ENCODE measurements around the gene MED12L.

MED12L gene

DNA sequence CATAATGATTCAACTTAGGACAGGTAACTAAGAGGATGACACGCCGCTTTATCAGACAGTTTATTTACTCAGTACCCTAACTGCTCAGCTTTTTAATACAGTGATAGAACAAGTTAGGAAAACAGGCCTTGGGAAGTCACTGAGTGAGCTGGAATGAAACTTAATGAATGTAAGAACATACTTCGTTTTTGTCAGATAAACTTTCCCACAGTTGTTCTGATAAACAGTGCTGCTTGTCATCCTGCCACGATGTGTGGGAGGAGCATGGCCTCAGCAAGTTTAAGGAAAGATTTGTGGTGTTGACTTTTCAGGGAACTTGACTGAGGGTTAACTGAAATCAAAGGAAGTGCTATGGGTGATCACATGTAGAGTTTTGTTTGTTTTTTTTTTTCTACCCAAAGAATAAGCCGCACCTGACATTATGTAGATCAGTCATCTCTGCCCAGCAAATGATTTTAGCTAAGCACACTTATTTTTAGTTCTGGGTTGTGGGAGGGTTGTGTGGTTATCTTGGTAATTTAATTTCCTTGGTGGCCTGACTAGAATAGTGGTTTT is 198.5 kb downstream of the MED12L start:
- no peak for TF ChIP-seq CTCF (IDR thresholded peaks at IDR 0.05; ENCODE audit: low read depth, low read length)
- no peak overlapping the region for H3K4me3 ChIP-seq (ENCODE audit: low read depth, low read length)

GRCh38 chr3:151285940-151286339 is 200.5 kb downstream of the MED12L start:
- TF ChIP-seq CTCF (IDR thresholded peaks at IDR 0.05; ENCODE audit: low read depth, low read length): no peak
- no peak overlapping the region for H3K4me3 ChIP-seq (ENCODE audit: low read depth, low read length)

DNA sequence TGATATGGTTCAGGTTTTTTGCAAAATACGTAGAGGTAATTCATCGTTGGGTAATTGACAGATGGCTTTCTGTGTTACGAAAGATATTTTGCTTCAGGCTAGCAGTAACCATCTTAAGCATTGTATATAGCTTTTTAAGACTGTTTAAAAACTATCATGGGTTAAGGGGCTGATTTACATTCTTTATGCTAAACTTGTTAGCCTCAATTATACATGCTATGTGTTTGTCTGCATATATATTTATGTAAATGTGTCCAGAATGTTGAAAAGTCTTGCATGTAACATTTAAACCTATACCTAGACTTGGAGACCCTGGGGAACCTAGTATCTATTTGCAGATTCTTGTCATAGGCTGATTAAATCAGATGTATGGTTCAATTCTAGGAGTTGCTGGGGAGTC is 204.0 kb downstream of the MED12L start:
- no peak for TF ChIP-seq CTCF (IDR thresholded peaks at IDR 0.05; ENCODE audit: low read depth, low read length)
- H3K4me3 ChIP-seq (ENCODE audit: low read depth, low read length): no peak overlapping the region

GRCh38 chr3:151290673-151291072 is 205.2 kb downstream of the MED12L start:
- no peak; the same call in 1 of the 2 replicates for TF ChIP-seq CTCF (IDR thresholded peaks at IDR 0.05; ENCODE audit: low read depth, low read length)

GRCh38 chr3:151293127-151293526 is 207.7 kb downstream of the MED12L start:
- H3K4me3 ChIP-seq (ENCODE audit: low read depth, low read length): no peak overlapping the region
- no peak for TF ChIP-seq CTCF (IDR thresholded peaks at IDR 0.05; ENCODE audit: low read depth, low read length)

More at GRCh38 chr3:151290673-151291072, 205.2 kb downstream of the MED12L start:
- no peak overlapping the region for H3K4me3 ChIP-seq (ENCODE audit: low read depth, low read length)

GRCh38 chr3:151296226-151296625 is 210.8 kb downstream of the MED12L start:
- no peak for TF ChIP-seq CTCF (IDR thresholded peaks at IDR 0.05; ENCODE audit: low read depth, low read length)
- H3K4me3 ChIP-seq (ENCODE audit: low read depth, low read length): no peak overlapping the region

DNA sequence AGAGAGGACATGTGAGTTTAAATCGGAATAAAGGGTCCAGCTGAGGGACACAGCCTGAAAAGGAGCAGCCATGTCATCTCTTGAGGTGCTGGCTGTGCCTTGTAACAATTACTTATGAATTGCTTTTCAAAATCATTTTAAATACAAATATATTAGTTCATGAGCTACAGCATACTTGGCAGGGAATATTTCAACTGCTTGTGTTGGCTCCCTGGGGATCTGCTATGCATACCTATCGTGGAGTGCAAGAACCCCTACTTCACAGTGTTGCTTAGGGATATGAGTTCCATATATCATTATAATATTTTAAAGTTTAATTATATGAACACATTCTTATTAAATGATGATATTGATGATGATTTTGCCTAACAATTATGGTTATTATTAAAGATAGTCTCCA is 212.0 kb downstream of the MED12L start:
- no peak overlapping the region for H3K4me3 ChIP-seq (ENCODE audit: low read depth, low read length)
- TF ChIP-seq CTCF (IDR thresholded peaks at IDR 0.05; ENCODE audit: low read depth, low read length): no peak
